ENCODE results near the gene SIL1.

DNA sequence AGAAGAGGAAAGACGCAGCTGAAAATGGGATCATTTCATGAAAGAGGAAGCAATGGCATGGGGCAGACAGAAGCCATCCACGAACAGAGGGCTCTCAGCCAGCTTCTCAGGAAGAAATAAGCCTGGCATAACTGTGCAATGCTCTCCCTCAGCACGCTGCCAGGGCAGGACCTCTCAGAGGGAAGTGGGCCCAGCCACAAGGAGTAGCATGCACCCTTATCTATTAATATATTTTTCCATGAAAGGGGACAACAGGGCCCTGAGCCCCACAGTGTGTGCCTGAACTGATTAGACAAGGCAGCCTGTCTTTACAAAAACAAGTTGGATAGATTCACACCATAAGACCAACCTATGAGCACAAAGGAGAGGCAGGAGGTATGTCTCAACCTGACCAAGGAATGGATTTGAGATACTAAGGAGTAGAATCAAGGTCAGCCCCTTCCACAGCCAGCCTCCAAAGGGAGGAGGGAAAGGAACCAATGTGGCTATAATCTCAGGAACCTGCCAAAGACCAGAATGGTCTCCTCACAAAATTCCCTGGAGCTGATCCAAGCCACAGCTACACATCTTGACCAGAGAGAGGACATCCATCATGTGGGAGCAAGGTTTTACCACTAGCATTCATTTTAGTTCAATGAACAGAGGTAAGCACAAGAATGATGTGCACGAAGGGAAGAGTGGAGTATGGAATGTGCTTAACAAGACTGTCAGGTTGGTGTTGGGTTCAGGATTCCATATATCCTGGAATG lies 154.8 kb downstream of the SIL1 start:
- TF ChIP-seq, protein P1, sequence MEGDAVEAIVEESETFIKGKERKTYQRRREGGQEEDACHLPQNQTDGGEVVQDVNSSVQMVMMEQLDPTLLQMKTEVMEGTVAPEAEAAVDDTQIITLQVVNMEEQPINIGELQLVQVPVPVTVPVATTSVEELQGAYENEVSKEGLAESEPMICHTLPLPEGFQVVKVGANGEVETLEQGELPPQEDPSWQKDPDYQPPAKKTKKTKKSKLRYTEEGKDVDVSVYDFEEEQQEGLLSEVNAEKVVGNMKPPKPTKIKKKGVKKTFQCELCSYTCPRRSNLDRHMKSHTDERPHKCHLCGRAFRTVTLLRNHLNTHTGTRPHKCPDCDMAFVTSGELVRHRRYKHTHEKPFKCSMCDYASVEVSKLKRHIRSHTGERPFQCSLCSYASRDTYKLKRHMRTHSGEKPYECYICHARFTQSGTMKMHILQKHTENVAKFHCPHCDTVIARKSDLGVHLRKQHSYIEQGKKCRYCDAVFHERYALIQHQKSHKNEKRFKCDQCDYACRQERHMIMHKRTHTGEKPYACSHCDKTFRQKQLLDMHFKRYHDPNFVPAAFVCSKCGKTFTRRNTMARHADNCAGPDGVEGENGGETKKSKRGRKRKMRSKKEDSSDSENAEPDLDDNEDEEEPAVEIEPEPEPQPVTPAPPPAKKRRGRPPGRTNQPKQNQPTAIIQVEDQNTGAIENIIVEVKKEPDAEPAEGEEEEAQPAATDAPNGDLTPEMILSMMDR (IDR thresholded peaks at IDR 0.05) = no peak
- TF ChIP-seq HOXB5 (CRISPR knock-in tag; IDR thresholded peaks at IDR 0.05) = no peak
- no peak for TF ChIP-seq POLR2A (IDR thresholded peaks at IDR 0.05; ENCODE audit: low read length)
- TF ChIP-seq, protein P2, sequence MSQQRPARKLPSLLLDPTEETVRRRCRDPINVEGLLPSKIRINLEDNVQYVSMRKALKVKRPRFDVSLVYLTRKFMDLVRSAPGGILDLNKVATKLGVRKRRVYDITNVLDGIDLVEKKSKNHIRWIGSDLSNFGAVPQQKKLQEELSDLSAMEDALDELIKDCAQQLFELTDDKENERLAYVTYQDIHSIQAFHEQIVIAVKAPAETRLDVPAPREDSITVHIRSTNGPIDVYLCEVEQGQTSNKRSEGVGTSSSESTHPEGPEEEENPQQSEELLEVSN (IDR thresholded peaks at IDR 0.05; ENCODE audit: borderline replicate concordance, low read depth) = no peak

Measured in A549 (cell line).